HG03442 (cell line): ENCODE data around the gene SH2D6.
"Not testable (repeated sequence)": the region's sequence is repeated elsewhere in the genome, so short reads cannot be mapped to it uniquely, and the experiment has no call there.

ENCODE experiments used
- ATAC-seq: cut with Tn5 transposase; IDR thresholded peaks from one replicate; pipeline ENCODE4 v1.9.1; 2021; ENCODE audit warnings: mild to moderate bottlenecking, moderate library complexity; ENCODE audit not compliant: unreplicated experiment

Gene SH2D6

DNA sequence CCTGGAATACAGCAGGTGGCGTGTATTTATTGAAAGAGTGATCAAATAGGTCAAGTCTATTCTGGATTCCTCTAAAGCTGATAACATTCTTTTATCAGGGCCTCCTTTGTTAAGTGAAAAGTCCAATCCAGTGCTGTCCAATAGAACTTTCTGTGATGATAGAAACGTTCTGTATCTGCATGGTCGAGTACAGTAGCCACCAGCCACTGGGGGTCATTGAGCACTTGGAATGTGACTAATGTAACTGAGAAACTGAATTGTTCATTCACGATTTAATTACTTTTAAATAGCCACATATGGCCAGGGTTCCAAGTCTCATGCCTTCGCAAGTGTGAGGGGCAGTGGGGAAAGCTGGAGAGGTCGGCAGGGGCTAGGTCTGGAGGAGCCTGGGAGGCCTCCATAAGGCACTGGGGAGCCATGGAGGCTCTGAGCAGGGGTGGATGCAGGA is 20.5 kb downstream of the SH2D6 start:
- ATAC-seq = no peak

DNA sequence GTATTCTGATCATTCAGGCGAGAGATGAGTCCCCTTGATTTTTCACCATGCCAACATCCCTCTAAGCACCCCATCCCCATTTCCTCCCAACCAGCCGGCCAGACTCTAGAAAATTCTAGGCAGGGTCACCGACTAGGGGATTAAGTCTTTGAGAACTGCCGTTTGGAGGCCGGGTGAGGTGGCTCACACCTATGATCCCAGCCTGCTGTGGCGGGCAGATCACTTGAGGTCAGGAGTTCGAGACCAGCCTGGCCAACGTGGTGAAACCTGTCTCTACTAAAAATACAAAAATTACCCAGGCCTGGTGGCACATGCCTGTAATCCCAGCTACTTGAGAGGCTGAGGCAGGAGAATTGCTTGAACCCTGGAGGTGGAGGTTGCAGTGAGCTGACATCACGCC is 21.1 kb downstream of the SH2D6 start:
- not testable (repeated sequence) for ATAC-seq

DNA sequence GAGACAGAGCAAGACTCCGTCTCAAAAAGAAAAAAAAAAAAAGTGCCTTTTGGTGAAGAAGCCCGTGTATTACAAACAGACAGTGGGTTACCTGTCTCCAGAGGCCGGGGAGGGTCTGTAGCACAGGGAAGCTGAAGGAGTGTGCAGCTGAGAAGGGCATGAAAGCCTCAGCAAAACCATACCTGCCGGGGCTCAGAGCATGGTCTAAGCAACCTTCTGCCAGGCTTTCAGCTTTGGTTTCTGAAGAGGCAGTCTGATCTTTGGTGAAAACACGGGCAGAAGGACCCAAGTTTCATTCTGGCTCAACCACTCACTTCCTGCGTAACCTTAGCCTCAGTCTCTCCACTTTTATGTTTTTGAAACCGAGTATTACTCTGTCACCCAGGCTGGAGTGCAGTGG is 21.5 kb downstream of the SH2D6 start:
- ATAC-seq = no peak

DNA sequence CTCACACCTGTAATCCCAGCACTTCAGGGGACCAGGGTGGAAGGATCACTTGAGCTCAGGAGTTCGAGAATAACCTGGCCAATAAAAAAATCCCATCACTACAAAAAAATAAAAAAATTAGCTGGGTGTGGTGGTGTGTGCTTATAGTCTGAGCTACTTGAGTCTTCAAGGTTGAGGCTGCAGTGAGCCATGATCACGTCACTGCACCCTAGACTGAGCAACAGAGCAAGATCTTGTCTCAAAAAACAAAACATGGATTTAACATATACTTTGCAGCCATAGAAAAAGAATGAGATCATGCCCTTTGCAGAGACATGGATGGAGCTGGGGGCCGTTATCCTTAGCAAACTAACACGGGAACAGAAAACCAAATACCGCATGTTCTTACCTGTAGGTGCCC is 22.2 kb downstream of the SH2D6 start:
- no peak for ATAC-seq

DNA sequence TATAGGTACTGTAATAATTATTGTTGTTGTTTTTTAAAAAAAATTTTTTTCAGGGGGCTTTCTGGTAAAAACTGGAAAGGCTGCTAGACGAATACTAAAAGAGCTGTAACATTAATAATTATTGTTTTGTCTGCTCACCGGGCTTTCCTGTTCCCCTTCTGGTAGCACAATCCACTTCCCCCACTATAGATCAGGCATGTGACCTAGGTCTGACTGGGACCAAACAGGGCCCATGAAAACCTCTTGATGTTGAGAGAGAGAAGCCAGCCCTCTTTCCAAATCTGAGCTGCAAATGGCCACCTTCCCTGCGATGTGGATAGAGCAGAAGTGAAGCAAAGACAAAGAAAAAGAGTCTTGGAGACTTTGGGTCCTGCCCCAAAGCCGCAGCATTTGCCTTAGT is 23.4 kb downstream of the SH2D6 start:
- no peak for ATAC-seq

DNA sequence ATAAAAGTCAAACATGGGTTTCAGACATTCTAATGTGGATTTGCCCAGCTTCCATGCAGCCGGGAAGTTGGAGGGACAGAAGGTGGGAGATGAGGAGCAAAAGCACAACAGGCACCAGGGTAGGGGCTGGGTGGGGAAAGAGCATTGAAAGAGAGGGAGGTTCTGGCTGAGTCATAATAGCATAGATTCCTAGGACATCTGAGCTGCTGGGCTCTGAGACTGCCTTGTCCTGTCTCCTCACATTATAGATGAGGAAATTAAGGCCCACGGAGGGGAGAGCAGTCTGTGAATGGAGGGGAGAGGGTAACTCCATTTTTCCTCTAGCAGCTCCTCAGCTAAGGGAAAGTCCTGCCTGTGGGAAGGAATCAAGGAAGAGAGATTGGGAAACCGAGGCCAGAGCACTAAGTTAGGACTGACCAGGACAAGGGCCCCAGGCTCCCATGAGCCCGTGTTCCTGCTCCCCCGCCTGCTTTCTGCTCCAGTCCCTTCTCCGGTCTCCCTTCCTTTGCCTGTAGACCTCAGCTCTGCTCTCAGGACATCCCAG is 26.2 kb downstream of the SH2D6 start:
- ATAC-seq = no peak

DNA sequence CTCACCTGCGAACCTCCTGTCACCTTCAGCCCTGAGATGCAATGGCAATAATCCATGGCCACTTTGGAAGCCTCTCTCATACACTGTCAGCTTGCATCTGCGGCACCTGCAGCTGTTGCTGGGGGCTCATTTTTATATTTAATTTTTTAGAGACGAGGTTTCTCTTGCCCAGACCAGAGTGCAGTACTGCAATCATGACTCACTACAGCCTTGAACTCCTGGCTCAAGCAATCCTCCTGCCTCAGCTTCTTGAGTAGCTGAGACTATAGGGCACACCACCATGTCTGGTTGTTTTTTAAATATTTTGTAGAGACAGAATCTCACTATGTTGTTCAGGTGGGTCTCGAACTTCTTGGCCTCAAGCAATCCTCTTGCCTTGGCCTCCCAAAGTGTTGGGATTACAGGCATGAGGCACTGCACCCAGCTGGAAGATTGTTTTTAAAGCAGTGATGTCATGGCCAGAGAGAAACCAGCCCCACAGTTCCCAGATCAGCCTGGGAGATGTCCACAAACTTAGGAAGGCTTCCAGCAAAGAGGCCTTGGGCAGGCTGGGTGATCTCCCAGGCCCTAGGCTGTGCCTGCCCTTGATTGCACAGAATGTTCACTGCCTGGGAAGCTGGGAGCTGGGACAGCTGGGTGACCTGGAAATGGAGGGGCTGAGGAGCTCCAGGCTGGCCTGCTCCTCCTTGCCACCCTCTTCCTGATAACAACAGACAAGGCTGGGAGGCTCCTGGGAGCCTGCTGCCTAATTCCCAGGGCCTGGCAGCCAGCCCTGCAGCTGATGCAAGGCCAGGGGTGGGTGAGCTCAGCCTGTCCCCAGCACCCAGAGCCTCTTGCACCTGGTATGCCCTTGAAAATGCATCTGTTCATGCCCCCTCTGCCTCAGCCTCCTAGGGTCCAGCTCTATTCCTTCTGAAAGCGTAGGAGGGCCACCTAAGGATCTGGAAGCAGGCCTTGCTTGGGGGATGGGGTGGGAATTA is 27.1 kb downstream of the SH2D6 start:
- ATAC-seq = no peak

DNA sequence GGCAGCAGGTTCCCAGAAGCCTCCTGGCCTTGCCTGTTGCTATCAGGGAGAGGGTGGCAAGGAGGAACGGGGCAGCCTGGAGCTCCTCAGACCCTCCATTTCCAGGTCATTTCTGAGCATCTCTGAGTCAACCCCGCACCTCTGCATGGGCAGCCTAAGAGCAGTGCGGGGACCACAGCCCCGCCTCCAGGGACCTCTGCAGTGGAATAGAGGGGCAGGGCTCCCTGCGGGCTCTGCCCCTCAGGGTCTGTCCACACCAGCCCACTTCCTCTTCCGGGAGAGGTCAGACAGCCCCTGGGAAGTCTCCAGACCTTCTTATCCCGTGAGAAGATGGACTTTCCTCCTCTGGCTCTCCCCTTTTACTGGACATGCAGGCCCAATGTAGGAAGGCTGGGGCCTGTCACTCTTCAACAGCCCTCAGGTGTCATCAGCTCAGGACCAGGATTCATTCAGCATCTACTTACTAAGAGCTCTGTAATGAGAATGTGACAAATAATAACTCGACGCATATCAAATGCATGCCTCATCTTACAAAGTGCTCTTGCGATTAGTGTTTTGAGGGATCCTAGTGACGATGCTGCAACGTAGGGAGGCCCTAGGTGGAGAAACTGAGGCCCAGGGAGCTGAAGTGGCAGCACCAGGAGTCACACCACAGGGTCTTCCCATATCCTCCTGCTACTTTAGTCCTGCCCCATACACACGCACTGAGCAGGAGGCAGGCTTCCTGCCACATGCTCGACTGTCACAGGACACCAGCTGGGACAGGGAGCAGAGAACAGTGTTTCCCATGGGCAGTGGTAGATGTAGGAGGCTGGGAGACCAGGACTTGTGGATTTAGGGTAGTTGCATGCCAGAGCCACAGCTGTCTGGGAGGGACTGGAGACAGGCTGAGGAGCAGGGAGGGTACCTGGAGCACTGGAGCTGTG is 28.0 kb downstream of the SH2D6 start:
- ATAC-seq = no peak

DNA sequence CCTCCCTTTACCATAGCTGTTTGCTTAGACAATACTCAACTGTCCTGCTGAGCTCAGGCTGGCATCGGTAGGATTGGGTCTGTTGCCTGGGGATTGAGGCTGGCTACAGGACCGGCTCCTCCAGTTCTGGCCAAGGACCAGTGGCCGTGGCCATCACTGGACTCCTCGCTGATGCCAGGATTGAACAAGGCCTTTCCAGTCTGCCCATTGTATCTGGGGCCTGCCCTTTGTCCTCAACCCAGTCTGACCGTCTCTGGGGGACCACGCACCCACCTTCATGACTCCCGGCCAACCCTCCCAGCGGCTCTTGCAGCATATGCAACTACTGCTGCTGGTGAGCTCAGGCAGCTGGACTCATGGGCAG is 28.7 kb downstream of the SH2D6 start:
- ATAC-seq = no peak

DNA sequence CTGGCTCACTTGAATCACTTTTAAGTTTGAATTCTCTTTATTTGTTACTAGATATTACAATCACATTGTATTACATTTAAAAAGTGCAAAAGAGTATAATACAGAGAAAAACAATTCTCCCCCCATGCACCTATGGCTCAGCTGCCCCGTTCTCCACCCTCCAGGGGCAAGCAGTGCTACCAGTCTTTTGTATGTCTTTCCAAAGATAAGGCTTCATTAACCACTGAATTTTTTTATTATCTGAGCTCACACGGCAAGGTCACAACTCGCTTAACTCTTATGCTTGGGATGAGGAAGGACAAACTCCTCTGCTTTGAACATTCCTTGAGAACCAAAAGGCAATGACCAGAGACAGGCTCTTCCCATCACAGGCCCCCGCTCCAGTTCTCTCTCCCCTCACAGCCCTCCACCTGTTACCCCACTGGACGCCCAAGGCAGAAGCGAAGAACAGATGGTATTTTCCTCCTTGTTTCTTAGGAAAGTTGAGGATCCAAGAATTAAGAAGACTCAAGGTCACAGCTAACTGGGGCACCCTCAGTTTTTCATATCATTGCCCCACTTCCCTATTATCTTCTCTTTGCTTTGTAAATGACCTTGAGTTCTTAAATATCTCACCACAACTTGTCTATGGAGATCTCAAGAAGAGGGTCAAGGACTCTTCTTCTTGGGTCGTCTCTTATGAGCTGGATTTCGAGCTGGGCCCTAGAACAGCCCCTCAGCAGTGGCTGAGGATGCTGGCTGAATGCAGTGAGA is 30.1 kb downstream of the SH2D6 start:
- ATAC-seq = no peak

DNA sequence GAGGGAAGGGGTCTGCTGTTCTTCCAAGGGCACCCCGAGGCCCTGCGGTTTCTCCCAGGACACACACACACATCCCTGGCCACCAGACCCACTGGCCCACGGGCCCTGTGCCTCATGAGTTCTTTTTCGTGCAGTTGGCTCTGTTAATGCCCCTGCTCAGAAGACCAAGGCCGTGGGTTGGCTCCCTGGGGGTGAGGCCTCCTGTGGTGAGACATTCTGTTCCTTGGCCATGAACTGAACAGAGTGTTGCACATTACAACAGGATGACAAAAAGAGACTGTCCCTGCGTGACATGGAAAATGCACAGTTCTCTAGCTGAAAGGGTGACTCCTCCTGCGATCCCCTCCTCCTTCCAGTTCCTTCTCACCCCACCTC is 30.7 kb downstream of the SH2D6 start:
- ATAC-seq = no peak

DNA sequence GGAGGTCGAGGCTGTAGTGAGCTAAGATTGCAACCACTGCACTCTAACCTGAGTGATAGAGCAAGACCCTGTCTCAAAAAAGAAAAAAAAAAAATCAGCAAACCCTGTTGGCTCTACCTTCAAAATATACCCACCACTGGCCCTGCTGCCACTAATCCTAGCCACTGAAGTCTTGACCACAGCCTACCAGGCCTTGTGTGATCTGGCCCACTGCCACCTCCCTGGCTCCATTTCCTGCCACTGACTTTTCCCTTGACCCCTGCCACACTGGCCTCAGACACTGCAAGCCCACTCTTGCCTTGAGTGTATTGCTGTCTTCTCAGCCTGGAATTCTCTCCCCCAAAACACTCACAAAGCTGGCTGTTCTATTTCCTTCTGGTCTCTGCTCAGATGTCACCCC is 33.7 kb downstream of the SH2D6 start:
- ATAC-seq = no peak

DNA sequence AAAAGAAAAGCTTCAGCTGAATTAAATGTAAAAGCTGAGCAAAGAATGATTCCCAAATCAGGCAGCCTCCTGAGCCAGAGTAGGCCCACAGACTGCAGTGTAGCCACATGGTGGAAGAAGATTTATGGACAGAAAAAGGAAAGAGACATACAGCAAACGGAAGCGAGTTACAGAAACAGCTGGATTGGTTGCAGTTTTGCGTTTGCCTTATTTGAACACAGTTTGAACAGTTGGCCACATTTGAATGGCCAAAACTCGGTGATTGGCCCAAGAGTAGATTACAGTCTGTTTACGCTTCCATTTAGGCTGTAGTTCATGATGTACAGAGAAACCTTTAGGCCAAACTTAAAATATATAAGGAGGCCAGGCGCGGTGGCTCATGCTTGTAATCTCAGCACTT is 35.1 kb downstream of the SH2D6 start:
- ATAC-seq = no peak

DNA sequence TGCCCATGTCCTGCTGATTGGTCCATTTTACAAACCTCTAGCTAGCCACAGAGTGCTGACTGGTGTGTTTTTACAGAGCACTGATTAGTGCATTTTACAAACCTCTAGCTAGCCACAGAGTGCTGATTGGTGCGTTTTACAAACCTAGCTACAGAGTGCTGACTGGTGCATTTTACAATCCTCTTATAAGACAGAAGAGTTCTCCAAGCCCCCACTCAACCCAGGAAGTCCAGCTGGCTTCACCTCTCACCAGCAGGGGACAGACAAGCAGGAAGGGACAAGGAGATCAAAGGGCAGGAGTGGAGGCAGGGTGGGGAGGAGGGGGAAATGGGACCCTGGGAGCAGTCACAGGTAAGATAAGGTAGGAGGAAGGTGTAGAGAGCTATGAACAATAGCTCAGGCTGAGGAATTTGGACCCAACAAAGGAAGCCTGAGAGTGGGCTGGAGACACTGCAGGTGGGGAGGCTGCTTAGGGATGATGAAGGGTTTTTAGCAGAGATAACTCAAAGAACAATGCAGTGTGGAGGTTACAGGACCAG is 37.1 kb downstream of the SH2D6 start:
- ATAC-seq = no peak

DNA sequence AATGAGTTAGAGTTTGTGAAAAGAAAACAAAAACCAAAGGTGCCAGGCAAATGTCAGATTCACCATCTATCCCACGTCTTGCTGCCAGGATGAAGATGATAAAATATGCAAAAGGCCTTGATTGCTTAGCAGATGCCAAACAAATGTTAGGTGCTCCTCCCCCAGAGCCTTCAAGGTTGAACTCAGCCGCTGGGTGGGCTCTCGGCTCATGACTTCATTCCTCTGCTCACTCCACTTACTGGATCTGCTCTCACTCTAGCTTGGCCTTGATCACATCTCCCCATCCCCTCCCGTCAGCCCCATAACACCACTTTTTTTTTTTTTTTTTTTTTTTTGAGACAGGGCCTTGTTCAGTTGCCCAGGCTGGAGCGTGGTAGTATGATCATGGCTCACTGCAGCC is 38.5 kb downstream of the SH2D6 start:
- ATAC-seq = no peak

DNA sequence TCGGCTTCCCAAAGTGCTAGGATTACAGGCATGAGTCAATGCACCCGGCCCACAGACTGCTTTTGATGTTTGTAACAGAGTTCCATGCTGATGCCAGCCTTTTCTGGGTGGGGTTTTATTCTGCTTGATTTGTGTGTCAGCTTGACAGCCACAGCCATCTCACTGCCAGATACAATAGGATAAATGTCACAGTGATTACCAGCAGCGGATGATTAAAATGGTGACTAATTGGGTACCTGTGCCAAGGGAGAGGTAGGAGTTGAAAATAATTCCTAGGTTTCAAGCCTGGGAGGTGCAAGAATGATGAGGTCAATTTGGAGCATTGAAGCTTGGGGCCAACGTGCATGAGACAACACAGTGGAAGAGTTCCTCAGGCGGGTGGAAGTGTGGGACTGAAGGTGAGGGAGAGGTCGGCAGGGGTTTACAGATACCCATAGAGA is 39.4 kb downstream of the SH2D6 start:
- ATAC-seq = no peak

DNA sequence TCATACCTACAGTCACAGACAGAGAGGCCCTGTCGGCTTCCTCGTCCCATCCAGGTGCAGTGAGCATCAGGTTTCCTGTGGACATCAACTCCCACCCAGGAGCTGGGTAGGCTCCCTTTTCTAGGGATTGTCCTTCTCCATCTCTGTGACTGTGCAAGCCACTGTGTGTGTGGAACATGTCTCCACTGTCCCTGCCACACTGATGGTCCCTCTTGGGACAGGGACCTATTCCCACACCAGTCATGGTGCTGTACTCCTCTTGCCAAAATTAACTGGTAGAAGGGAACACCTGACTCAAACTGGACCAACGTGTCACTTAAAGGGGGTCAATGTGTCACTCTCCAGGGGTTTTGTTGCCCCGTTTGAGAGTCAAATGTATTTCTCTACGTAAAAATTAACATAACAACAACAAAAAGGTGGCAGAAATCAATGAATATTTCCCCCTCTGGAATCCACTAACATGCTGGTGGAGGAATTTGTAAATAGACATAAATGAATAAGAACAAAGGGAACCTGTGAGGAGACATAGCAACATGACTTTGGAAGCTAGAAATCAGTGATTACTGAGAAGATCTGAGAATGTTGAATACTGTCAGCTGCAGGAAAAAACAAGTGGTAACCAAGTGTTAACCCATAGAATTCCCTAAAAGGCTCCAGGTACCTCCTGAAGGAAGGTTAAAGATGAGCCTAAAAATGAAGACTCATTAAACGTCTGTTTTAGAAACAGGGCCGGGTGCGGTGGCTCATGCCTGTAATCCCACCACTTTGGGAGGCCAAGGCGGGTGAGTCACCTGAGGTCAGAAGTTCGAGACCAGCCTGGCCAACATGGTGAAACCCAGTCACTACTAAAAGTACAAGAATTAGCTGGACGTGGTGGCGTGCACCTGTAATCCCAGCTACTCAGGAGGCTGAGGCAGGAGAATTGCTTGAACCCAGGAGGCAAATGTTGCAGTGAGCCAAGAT is 40.4 kb downstream of the SH2D6 start:
- no peak for ATAC-seq

DNA sequence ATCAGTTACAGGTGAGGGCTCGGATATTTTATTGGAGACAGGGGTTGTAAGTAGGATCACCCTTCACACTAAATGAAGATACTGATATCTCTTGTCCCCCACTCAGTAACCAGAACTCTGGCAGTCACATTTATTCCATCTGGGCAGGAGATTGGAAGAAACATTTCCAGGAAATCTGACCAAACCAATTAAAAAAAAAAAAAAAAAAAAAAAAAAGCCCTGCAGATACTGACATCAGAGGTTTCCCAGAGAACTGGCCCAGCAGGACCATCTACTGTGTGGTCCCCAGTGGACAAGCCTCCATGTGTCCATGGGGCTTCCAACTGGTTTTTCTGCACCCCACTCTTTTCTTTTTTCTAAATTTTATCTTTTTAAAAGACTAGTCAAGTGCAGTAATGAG is 41.3 kb downstream of the SH2D6 start:
- no peak for ATAC-seq

DNA sequence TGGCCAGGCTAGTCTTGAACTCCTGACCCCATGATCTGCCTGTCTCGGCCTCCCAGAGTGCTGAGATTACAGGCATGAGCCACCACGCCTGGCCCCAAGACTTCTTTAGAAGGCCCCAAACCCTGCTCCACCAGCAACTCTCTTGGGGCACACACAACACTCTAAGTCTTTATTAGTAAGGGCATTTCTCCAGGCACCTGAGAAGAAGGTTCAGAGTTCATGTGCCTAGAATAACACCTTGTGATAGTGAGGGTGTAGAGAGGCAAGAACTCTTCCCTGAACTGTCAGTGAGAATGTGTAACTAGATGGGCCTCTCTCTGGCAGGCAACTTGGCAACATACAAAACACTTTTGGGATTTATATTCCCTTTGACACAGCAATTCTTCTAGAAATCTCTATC is 43.8 kb downstream of the SH2D6 start:
- ATAC-seq = no peak
